DOHH2 (cell line): ENCODE measurements around the gene RPL27.
"Not testable (repeated sequence)": the region's sequence is repeated elsewhere in the genome, so short reads cannot be mapped to it uniquely, and the experiment has no call there.

Source experiments
- H3F3A ChIP-seq: fragments of 200-600 bp; sonication (generic), shearing (Covaris generic); 2 replicates; pipeline ENCODE4 v1.6.0; 2016; ENCODE audit warnings: antibody characterized with exemption, mild to moderate bottlenecking; ENCODE audit not compliant: control insufficient read depth, insufficient read depth
- H3K27ac ChIP-seq: fragments of 200-600 bp; sonication (generic); 2 replicates; pipeline ENCODE4 v1.5.1; 2014; ENCODE audit warnings: low read depth, mild to moderate bottlenecking, low read length, moderate library complexity
- H3K27me3 ChIP-seq: fragments of 200-600 bp; sonication (generic); 2 replicates; pipeline ENCODE4 v1.6.1; 2014; ENCODE audit warnings: mild to moderate bottlenecking, low read length, mixed read lengths; ENCODE audit not compliant: control insufficient read depth
- H3K36me3 ChIP-seq: fragments of 200-600 bp; sonication (generic); 2 replicates; pipeline ENCODE4 v1.6.1; 2014; ENCODE audit warnings: mild to moderate bottlenecking, low read length, moderate library complexity, mixed read lengths; ENCODE audit not compliant: control insufficient read depth
- H3K4me1 ChIP-seq: fragments of 200-600 bp; sonication (generic); 2 replicates; pipeline ENCODE4 v1.6.1; 2014; ENCODE audit warnings: mild to moderate bottlenecking, low read length, mixed read lengths; ENCODE audit not compliant: control insufficient read depth
- H3K4me2 ChIP-seq: fragments of 200-600 bp; sonication (generic); 2 replicates; pipeline ENCODE4 v1.6.0; 2014; ENCODE audit warnings: mild to moderate bottlenecking, low read length, moderate library complexity
- H3K4me3 ChIP-seq: fragments of 200-600 bp; sonication (generic); 2 replicates; pipeline ENCODE4 v1.5.1; 2014; ENCODE audit warnings: mild to moderate bottlenecking, low read length, mixed read lengths
- H3K79me2 ChIP-seq: fragments of 200-600 bp; sonication (generic); 2 replicates; pipeline ENCODE4 v1.6.1; 2014; ENCODE audit warnings: mild to moderate bottlenecking, low read length, mixed read lengths; ENCODE audit not compliant: control insufficient read depth
- H3K9me2 ChIP-seq: fragments of 200-600 bp; sonication (generic); replicated peaks from 2 replicates; pipeline ENCODE4 v1.6.1; 2014; ENCODE audit warnings: mild to moderate bottlenecking, low read length, mixed read lengths; ENCODE audit not compliant: control insufficient read depth
- H3K9me3 ChIP-seq: fragments of 200-600 bp; sonication (generic); 2 replicates; pipeline ENCODE4 v1.6.1; 2014; ENCODE audit warnings: antibody characterized with exemption, low read length, mixed read lengths; ENCODE audit not compliant: control insufficient read depth, insufficient read depth
- H4K20me1 ChIP-seq: fragments of 200-600 bp; sonication (generic); 2 replicates; pipeline ENCODE4 v1.6.0; 2014; ENCODE audit warnings: low read depth, mild to moderate bottlenecking, antibody characterized with exemption, low read length, moderate library complexity; ENCODE audit not compliant: control insufficient read depth, insufficient read depth
- CTCF ChIP-seq: fragments of 200-600 bp; sonication (generic); IDR thresholded peaks from one replicate; pipeline ENCODE4 v1.5.1; 2014; ENCODE audit warnings: antibody characterized with exemption, mild to moderate bottlenecking, low read depth, low read length; ENCODE audit not compliant: poor library complexity, severe bottlenecking
- EZH2phosphoT487 ChIP-seq: fragments of 200-600 bp; sonication (generic); IDR thresholded peaks from 2 replicates; pipeline ENCODE4 v1.6.1; 2017; ENCODE audit warnings: borderline replicate concordance, mild to moderate bottlenecking, antibody characterized with exemption, low read length, moderate library complexity, mixed read lengths

The RPL27 gene

GRCh38 chr17:42971589-42971988, 26.6 kb upstream of the RPL27 start:
- H3K79me2 ChIP-seq: no peaks in the 10 kb centered on the region
- H3K9me2 ChIP-seq: no peaks in the 10 kb centered on the region
- H4K20me1 ChIP-seq: no peaks in the 10 kb centered on the region
- no peaks in the 10 kb centered on the region for H3K27me3 ChIP-seq
- H3K4me3 ChIP-seq: no peak overlapping the region
- H3K4me1 ChIP-seq: peaks cover 9% of the 10 kb centered on the region
- TF ChIP-seq EZH2phosphoT487 (no peak), CTCF (no peak)
- peaks cover 5% of the 10 kb centered on the region for H3F3A ChIP-seq
- no peaks in the 10 kb centered on the region for H3K9me3 ChIP-seq
- no peak overlapping the region for H3K4me2 ChIP-seq
- no peaks in the 10 kb centered on the region for H3K36me3 ChIP-seq
- H3K27ac ChIP-seq: no peak overlapping the region

GRCh38 chr17:42973323-42973722, 24.9 kb upstream of the RPL27 start:
- H3K27me3 ChIP-seq, H4K20me1 ChIP-seq, H3K9me3 ChIP-seq, H3K4me2 ChIP-seq, H3K36me3 ChIP-seq, H3K79me2 ChIP-seq, H3K9me2 ChIP-seq, H3K4me3 ChIP-seq, H3K27ac ChIP-seq, H3K4me1 ChIP-seq, H3F3A ChIP-seq: not testable (repeated sequence)

- H3K9me2 ChIP-seq: no peaks in the 10 kb centered on the region
- H3F3A ChIP-seq: no peaks in the 10 kb centered on the region; the same call in 1 of the 2 replicates
- no peak for TF ChIP-seq EZH2phosphoT487
- TF ChIP-seq CTCF: no peak
- no peaks in the 10 kb centered on the region for H3K36me3 ChIP-seq
- no peaks in the 10 kb centered on the region for H4K20me1 ChIP-seq
- no peaks in the 10 kb centered on the region for H3K9me3 ChIP-seq
- H3K4me2 ChIP-seq: no peak overlapping the region
- no peak overlapping the region for H3K27ac ChIP-seq
- no peaks in the 10 kb centered on the region for H3K79me2 ChIP-seq
- no peak overlapping the region for H3K4me3 ChIP-seq
- H3K27me3 ChIP-seq: peaks cover 3% of the 10 kb centered on the region
- H3K4me1 ChIP-seq: peaks cover 10% of the 10 kb centered on the region
Observed at GRCh38 chr17:42975265-42975664, 23.0 kb upstream of the RPL27 start.

GRCh38 chr17:42975701-42976100, 22.5 kb upstream of the RPL27 start:
- H3K4me2 ChIP-seq, H3K9me2 ChIP-seq, H3K79me2 ChIP-seq, H3K36me3 ChIP-seq, H3K27me3 ChIP-seq, H3K9me3 ChIP-seq, H3K27ac ChIP-seq, H3K4me1 ChIP-seq, H4K20me1 ChIP-seq, H3K4me3 ChIP-seq, H3F3A ChIP-seq: not testable (repeated sequence)
